Mesendoderm (in vitro differentiated cells): ENCODE results near the gene XAB2. TPM values are rescaled to one million over a fixed set of nuclear protein-coding genes. Genes with fewer than 3 reads are reported as not detected.
"Not testable (repeated sequence)": the region's sequence is repeated elsewhere in the genome, so short reads cannot be mapped to it uniquely, and the experiment has no call there.

ENCODE experiments used
- DNase-seq: peaks from one replicate; pipeline ENCODE4 v3.0.0; 2013
- H2AK5ac ChIP-seq: 2 replicates; pipeline ENCODE4 v1.6.1; 2013; ENCODE audit warnings: low read length, inconsistent platforms
- H2BK120ac ChIP-seq: 2 replicates; pipeline ENCODE4 v1.6.1; 2013; ENCODE audit warnings: low read depth, mild to moderate bottlenecking, low read length, moderate library complexity, mixed read lengths
- H2BK15ac ChIP-seq: replicated peaks from 2 replicates; pipeline ENCODE4 v1.6.1; 2013; ENCODE audit warnings: low read depth, mild to moderate bottlenecking, moderate library complexity
- H2BK5ac ChIP-seq: 2 replicates; pipeline ENCODE4 v1.6.1; 2013; ENCODE audit warnings: low read length, inconsistent platforms
- H3K18ac ChIP-seq: 2 replicates; pipeline ENCODE4 v1.6.1; 2013; ENCODE audit warnings: mild to moderate bottlenecking, low read length, mixed read lengths
- H3K23ac ChIP-seq: one replicate; pipeline ENCODE4 v1.6.1; 2013; ENCODE audit warnings: low read length
- H3K27ac ChIP-seq: 2 replicates; pipeline ENCODE4 v1.5.1; 2013; ENCODE audit warnings: low read depth, mild to moderate bottlenecking, inconsistent platforms, low read length, moderate library complexity
- H3K27me3 ChIP-seq: 2 replicates; pipeline ENCODE4 v1.6.1; 2013; ENCODE audit warnings: low read length, control low read depth, mild to moderate bottlenecking, inconsistent platforms; ENCODE audit not compliant: insufficient read depth, poor library complexity
- H3K36me3 ChIP-seq: 2 replicates; pipeline ENCODE4 v1.6.1; 2013; ENCODE audit warnings: low read length, inconsistent platforms; ENCODE audit not compliant: control insufficient read depth, insufficient read depth
- H3K4ac ChIP-seq: one replicate; pipeline ENCODE4 v1.6.1; 2013; ENCODE audit warnings: low read depth, mild to moderate bottlenecking, low read length, moderate library complexity
- H3K4me1 ChIP-seq: 2 replicates; pipeline ENCODE4 v1.6.1; 2013; ENCODE audit warnings: low read depth, low read length, inconsistent platforms; ENCODE audit not compliant: control insufficient read depth
- H3K4me2 ChIP-seq: 2 replicates; pipeline ENCODE4 v1.6.1; 2013; ENCODE audit warnings: low read length
- H3K4me3 ChIP-seq: 2 replicates; pipeline ENCODE4 v1.5.1; 2013; ENCODE audit warnings: mild to moderate bottlenecking, low read length
- H3K56ac ChIP-seq: one replicate; pipeline ENCODE4 v1.6.1; 2013; ENCODE audit warnings: low read length
- H3K79me1 ChIP-seq: 2 replicates; pipeline ENCODE4 v1.6.1; 2013; ENCODE audit warnings: low read length, inconsistent platforms
- H3K79me2 ChIP-seq: 2 replicates; pipeline ENCODE4 v1.6.1; 2013; ENCODE audit warnings: mild to moderate bottlenecking, low read length; ENCODE audit not compliant: control insufficient read depth, insufficient read depth
- H3K9ac ChIP-seq: 2 replicates; pipeline ENCODE4 v1.6.1; 2013; ENCODE audit warnings: low read length, inconsistent platforms
- H4K5ac ChIP-seq: one replicate; pipeline ENCODE4 v1.6.1; 2013; ENCODE audit warnings: low read length
- H4K8ac ChIP-seq: one replicate; pipeline ENCODE4 v1.6.1; 2013; ENCODE audit warnings: low read depth, mild to moderate bottlenecking, control low read depth, low read length, moderate library complexity
- WGBS: extraction: QIAGEN DNeasy Blood & Tissue Kit; methylation state at CpG from one replicate; pipeline ENCODE4 v1.1.7; 2013; ENCODE audit warnings: low lambda C conversion rate, missing lambda C conversion rate; ENCODE audit not compliant: insufficient coverage; ENCODE audit errors: extremely low coverage; 5-methylcytosine and 5-hydroxymethylcytosine counted together
- small RNA-seq: library from polyadenylated mRNA; stranded (forward); fragments of <200 nt; extraction: miRNeasy Mini kit (QIAGEN cat#:217004); gene quantifications from one replicate; pipeline ENCODE3, GENCODE V24; 2013; ENCODE audit not compliant: insufficient read depth

XAB2 gene

GRCh38 chr19:7577422-7577821 lies 51.9 kb downstream of the XAB2 start:
- H4K8ac ChIP-seq, H3K4ac ChIP-seq, H3K18ac ChIP-seq, H3K56ac ChIP-seq, H3K79me1 ChIP-seq, H3K4me1 ChIP-seq, H3K36me3 ChIP-seq, H3K23ac ChIP-seq, H2BK5ac ChIP-seq, H2BK120ac ChIP-seq, H3K79me2 ChIP-seq, H3K4me3 ChIP-seq, H2AK5ac ChIP-seq, H3K27ac ChIP-seq, H3K27me3 ChIP-seq, DNase-seq, H2BK15ac ChIP-seq, H4K5ac ChIP-seq, H3K9ac ChIP-seq, H3K4me2 ChIP-seq: not testable (repeated sequence)
- WGBS: no CpG with 5 or more reads among the region's 1 CpG

DNA sequence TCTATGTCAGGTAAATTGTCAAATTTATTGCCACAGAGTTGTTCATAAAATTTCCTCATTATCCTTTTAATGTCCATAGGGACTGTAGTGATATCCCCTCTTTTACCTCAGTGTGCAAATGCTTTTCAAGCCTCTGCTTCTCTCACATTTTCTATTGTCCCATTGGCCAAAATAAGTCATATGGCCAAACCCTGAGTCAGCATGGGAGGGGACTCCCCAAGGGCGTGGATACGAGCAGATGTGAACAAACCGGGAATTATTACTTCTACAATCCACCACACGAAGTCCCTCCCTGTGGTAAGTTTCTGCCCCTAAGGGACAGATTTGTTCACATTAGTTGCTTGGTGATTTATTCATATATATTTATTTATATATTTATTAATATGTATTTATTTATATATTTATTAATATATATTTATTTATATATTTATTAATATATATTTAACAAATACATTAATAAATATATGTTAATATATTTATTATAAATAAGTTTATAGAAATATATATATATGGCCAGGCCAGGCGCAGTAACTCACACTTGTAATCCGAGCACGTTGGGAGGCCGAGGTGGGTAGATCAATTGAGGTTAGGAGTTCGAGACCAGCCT lies 53.8 kb downstream of the XAB2 start:
- H4K5ac ChIP-seq: no peak overlapping the region
- no peak overlapping the region for H2BK120ac ChIP-seq
- H3K79me1 ChIP-seq: no peaks in the 10 kb centered on the region
- no peak overlapping the region for H3K4ac ChIP-seq
- no peaks in the 10 kb centered on the region for H3K36me3 ChIP-seq
- no peak overlapping the region for H3K4me2 ChIP-seq
- no peak overlapping the region for H3K23ac ChIP-seq
- H3K27ac ChIP-seq: no peak overlapping the region
- H3K79me2 ChIP-seq: no peaks in the 10 kb centered on the region
- WGBS: no CpG with 5 or more reads among the region's 9 CpGs
- H3K4me3 ChIP-seq: no peak overlapping the region
- no peak overlapping the region for H4K8ac ChIP-seq
- no peak overlapping the region for H3K18ac ChIP-seq
- H2AK5ac ChIP-seq: no peak overlapping the region
- no peaks in the 10 kb centered on the region for H3K4me1 ChIP-seq
- no peaks in the 10 kb centered on the region for H3K27me3 ChIP-seq
- no peak overlapping the region for H2BK5ac ChIP-seq
- no peak overlapping the region for H3K56ac ChIP-seq
- no peak overlapping the region for H3K9ac ChIP-seq
- no peak overlapping the region for H2BK15ac ChIP-seq
- no peak for DNase-seq

- DNase-seq: no peak
- Histone ChIP-seq H3K4me1 (no peaks in the 10 kb centered on the region), H3K9ac (no peak overlapping the region), H3K4me2 (no peak overlapping the region), H3K27me3 (no peaks in the 10 kb centered on the region), H3K27ac (no peak overlapping the region), H3K56ac (no peak overlapping the region), H2BK120ac (no peak overlapping the region), H2BK5ac (no peak overlapping the region), H3K18ac (no peak overlapping the region), H3K4ac (no peak overlapping the region), H2BK15ac (no peak overlapping the region), H3K79me1 (no peaks in the 10 kb centered on the region), H3K79me2 (no peaks in the 10 kb centered on the region), H3K4me3 (no peak overlapping the region), H4K5ac (no peak overlapping the region), H3K36me3 (no peaks in the 10 kb centered on the region), H2AK5ac (no peak overlapping the region), H4K8ac (no peak overlapping the region), H3K23ac (no peak overlapping the region)
- no CpG with 5 or more reads among the region's 5 CpGs for WGBS
Observed at GRCh38 chr19:7570761-7571160, 58.6 kb downstream of the XAB2 start.

Small RNA genes within 50 kb of the gene (small RNA-seq; reads per million reads assigned to genes)
- not detected for gene MIR6792
